Esophagus squamous epithelium (tissue), 4 donors: Measurements from ENCODE around the gene MIPOL1.

ENCODE experiments used
- POLR2A ChIP-seq, 4 donors: fragments of 450-650 bp; IDR thresholded peaks; one replicate each; pipeline ENCODE4 v1.6.1; 2017; ENCODE audit warnings: antibody characterized with exemption in 4 of 4, mild to moderate bottlenecking in 4 of 4, moderate library complexity in 3 of 4
- TF ChIP-seq, protein P1 (sequence below), 6 experiments: fragments of 450-650 bp in 4 of 6; fragments of 200-600 bp in 2 of 6; sonication (generic) in 2 of 6; IDR thresholded peaks; one replicate each; pipeline ENCODE4 v1.5.1; 2016 to 2019; ENCODE audit warnings: antibody characterized with exemption in 6 of 6, mild to moderate bottlenecking in 4 of 6, moderate library complexity in 4 of 6

DNA sequence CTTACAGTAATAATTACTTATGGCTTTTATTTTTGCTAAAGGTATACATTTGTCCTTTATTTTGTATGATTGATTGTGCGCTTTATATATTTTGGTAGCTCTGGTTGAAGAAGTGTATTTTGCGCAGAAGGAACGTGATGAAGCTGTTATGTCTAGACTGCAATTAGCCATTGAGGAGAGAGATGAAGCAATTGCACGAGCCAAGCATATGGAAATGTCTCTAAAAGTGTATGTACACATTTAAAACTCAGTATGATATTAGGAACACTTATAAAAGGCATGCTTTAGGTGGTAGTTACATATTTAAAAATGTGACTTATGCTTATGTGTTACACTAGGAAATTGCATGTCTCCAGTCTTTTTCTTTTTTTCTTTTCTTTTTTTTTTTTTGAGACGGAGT, 87.5 kb downstream of the MIPOL1 start:
- TF ChIP-seq, protein P1, sequence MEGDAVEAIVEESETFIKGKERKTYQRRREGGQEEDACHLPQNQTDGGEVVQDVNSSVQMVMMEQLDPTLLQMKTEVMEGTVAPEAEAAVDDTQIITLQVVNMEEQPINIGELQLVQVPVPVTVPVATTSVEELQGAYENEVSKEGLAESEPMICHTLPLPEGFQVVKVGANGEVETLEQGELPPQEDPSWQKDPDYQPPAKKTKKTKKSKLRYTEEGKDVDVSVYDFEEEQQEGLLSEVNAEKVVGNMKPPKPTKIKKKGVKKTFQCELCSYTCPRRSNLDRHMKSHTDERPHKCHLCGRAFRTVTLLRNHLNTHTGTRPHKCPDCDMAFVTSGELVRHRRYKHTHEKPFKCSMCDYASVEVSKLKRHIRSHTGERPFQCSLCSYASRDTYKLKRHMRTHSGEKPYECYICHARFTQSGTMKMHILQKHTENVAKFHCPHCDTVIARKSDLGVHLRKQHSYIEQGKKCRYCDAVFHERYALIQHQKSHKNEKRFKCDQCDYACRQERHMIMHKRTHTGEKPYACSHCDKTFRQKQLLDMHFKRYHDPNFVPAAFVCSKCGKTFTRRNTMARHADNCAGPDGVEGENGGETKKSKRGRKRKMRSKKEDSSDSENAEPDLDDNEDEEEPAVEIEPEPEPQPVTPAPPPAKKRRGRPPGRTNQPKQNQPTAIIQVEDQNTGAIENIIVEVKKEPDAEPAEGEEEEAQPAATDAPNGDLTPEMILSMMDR (IDR thresholded peaks at IDR 0.05), result no peak
- TF ChIP-seq POLR2A (IDR thresholded peaks at IDR 0.05), result no peak
